Suppressor macrophage (primary cell): ENCODE measurements around the gene MRPS23.

ENCODE experiments used
- DNase-seq, 4 experiments: peaks; one replicate each; pipeline ENCODE4 v3.0.0-alpha.2; 2020 to 2022

Gene MRPS23

GRCh38 chr17:57879437-57880085 lies 29.7 kb upstream of the MRPS23 start:
- no peak for DNase-seq

GRCh38 chr17:57877803-57878377 lies 28.0 kb upstream of the MRPS23 start:
- DNase-seq, result peak; percentile 21 to 63 (median 54)

- DNase-seq, result no peak
Observed at GRCh38 chr17:57876866-57877237, 27.0 kb upstream of the MRPS23 start.

DNA sequence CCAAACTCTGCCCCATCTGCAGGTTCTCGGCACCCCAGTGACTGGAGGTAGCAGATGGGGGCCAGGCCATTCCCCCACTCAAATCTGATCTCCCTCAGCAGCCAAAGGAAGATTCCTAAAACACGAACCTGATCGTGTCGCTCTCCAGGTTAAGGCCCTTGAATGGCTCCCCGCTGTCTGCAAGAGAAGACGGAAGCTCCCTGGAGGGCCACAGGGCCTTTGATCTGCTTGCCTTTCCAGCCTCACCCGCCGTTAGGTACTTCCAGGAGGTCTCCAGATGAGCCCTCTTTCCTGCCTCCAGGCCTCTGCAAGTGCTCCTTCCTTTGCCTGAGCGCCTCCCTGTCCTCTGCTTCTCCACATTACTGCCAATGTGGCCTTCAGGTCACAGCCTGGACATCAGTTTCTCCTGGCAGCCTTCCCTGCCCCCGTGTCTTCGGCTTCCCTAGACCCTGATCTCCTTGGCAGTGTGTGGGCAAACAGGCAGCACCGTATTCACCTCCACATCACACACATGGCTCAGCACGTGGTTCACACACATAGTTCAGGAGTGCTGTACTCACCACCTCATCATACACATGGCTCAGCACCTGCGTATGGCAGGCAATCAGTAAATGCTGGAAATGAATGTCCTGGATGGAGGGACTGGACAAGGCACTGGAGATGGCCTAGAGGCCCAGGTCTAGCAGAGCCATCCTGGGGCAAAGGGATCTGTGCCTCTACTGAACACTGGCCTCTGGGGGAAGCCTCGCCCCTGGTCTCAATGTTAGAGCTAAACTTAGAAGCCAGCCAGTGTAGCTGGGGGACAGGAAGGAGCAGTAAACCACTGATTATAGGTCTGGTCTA lies 26.4 kb upstream of the MRPS23 start:
- no peak for DNase-seq

GRCh38 chr17:57875290-57876022 lies 25.6 kb upstream of the MRPS23 start:
- DNase-seq, result peak; percentile 40 to 63 (median 56)

DNA sequence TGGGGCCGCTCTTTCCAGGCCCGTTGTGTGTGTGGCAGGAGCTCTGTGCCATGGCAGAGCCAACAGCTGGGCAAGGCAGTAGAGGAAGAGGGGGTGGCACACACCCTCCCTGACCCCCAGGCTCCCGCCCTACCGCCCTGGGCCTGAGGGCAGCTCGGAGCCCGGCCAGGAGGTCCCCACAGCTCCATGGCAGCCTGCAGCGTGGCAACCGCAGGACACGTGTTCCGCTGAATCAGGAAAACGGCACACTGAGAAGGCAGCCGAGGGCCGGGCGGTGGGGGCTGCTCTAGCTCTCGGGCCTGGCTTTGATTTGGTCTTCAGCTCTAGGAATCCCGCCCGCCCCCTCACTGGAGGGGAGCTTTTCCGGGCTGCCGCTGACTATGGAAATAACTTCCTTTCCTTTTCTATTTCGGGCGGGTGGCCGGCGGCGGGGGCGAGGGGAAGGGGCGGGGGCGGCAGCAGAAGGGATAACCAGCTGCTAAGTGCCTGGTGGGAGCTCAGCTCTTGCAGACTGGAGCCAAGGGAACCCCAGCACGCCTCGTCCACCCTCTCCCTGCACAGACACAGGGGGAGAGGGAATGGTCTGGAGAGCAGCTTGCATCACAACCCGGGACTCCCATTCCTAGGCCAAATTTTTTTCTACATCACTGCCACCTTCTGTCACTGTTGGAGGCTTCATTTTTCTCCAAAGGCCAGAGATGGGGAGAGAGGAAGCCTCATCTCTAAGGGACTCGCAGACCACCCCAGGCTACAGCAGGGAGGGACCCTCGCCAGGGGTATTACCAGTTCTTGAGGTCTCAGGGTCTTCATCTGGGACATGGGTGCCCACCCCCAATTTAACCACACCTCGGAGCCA lies 24.8 kb upstream of the MRPS23 start:
- DNase-seq, result peak; percentile 75 to 85 (median 81)

GRCh38 chr17:57874058-57874419 lies 24.2 kb upstream of the MRPS23 start:
- DNase-seq, result no peak

GRCh38 chr17:57873261-57874057 lies 23.6 kb upstream of the MRPS23 start:
- peak; percentile 17 to 46 (median 34) for DNase-seq

DNA sequence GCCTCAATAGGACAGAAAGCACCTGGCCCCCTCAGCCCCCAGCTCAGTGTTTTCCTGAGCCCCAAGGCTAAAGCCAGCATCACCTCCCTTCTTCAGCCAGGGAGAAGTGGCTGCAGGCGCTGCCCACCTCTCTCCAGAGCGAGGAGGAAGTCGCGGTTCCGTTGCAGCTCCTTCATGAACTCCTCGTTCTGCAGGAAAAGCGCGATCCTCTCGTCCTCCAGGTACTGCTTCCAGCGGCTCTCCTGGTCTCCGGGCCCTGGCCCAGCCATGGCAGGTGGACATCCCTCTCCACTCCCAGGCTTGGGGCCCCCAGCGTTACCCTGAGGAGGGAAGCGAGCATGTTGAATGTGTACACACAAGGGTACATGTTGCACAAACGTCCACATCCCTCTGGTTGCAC lies 22.7 kb upstream of the MRPS23 start:
- DNase-seq, result peak in 3 of 4 experiments; percentile 38 to 65 (median 54)

DNA sequence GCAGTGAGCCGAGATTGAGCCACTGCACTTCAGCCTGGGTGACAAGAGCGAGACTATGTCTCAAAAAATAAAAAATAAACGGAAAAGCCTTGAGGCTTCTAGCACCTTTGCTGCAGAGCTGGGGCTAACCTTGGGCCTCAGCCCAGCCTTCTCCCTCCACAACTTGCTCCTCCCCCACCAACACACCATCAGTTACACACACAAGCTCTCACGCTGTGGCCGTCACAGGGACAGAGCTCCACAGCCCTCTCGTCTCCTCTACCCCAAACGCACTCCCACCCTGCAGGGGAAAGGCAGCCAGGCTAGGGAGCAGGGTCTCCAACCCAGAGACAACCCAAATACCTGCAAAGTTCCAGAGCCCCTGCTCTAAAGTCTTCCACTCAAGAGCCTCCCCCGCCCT lies 22.0 kb upstream of the MRPS23 start:
- no peak for DNase-seq

DNA sequence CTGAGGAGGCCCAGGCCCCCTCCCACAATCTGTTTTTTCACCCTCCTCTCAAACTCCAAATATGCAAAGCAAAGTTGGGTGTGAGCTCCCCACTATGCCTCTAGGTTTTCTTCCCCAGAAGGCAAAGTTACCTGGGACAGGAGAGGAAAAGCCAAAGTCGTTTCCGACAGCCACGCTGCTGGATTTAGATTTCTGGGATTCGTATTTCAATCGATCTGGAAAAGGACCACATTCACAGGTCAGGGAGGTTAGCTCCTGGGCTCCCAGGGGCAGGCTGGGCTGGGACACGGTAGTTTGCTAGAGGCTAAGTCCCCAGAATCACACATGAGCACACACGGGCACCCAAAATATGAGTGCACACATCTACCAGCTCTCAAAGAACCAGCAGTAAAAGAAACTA lies 21.3 kb upstream of the MRPS23 start:
- DNase-seq, result no peak

GRCh38 chr17:57870283-57870635 lies 20.4 kb upstream of the MRPS23 start:
- DNase-seq, result no peak

DNA sequence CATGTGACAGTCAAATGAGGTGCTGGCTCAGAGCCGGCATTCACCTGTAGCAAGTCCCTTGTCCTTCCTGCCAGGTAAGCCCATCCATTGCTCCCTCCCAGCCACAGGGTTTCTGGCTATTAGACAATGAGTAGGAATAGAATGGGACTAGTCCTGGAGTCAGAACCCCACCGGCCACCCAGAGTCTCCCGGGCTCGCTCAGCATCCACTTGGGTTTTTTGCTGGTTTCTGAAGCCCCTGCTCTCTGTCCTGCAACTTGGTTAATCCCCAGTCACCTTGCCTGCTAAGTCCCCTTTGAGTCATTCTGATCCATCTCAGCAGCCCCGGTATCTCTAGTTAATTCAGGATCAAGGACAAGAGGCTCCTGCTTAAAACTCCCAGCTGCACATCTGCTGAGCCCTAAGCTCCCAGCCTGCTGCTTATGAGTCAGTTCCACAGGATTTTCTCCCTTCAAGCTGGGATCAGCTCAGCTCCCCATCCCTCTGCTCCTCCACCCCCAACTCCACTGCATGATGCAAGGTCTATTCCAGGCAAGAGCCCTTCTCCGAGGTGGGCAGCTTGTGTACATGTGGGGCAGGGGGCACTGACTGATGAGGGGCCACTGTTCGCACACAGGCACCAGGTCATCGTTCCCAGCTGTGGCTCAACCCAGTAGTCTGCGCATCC lies 19.9 kb upstream of the MRPS23 start:
- DNase-seq, result no peak

DNA sequence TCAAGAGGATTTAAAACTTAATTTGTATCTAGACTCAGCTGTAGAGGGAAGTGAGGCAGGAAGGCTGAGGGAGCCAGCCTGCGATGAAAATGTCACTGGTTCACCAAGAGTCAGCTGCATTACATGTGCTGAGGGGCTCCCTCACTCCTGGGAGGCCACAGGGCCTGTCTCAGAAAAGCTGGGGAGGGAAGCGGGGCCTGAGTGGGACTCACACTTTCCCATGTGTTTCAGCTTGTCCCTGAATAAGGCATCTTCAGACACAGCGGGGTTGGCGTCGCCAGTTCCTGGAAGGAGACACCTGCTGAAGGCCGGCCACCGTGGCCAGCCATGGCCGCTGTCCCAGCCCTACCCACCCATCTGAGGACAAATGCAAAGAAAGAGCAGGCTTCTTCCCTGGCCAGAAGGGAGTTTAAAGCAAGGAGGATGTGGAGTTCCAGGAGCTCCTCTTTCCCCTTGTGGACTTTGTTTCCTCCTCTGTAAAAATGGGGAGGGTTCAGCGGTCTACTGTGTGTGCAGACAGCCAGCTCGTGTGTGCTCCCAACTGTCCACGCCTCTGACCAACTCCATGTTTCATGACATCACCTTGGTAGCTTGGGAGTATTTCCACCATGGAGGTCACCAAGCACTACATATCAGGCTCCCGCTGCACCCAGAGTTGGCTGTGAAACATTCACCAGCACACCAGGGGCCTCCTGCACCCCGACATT lies 19.2 kb upstream of the MRPS23 start:
- peak; percentile 29 to 58 (median 52) for DNase-seq

- peak; percentile 79 to 91 (median 88) for DNase-seq
Observed at GRCh38 chr17:57868007-57868909, 18.4 kb upstream of the MRPS23 start.

- no peak for DNase-seq
Observed at GRCh38 chr17:57867126-57867525, 17.3 kb upstream of the MRPS23 start.

GRCh38 chr17:57866723-57867122 lies 16.9 kb upstream of the MRPS23 start:
- no peak for DNase-seq

DNA sequence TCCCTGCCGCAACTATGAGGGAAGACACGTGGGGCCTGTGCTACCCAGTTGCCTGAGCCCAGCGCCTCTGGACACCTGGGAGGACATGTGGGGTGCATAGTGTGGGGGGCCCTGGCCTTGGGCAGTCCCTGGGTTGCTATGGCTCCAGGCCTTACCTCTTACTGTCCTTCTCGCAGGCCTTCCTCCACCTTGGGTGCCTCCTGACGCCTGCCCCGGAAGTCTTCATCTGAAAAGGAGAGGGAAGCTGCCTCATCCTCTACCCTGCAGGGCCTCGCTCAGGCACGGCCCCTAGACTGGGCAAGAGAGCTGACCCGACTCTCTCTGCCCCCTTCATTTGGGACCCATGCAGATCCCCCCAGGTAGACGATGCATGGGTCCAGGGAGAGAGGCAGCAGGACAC lies 16.5 kb upstream of the MRPS23 start:
- no peak for DNase-seq

DNA sequence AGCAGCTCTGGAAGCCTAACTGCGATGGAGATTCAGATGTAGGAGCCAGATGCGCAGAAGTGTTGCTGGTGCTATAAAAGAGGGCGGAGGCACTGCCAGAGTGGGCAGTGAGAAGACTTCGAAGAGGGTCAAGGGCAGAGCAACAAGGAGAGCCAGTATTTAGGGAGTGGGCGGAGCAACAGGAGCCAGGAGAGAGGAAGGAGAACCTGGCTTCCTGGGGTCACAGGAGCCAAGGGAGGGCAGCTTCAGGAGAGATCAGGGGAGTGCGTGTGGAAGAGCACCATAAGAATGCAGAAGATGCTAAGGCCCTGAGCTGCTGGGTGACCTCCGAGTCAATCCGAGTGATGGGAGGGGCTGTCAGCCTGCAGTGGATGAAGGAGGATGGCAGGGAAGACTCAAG lies 14.4 kb upstream of the MRPS23 start:
- DNase-seq, result no peak
